GM18511 (cell line): Measurements from ENCODE around the gene FTSJ3.

ENCODE experiments used
- ATAC-seq: cut with Tn5 transposase; IDR thresholded peaks from one replicate; pipeline ENCODE4 v1.9.1; 2021; ENCODE audit warnings: mild to moderate bottlenecking, moderate library complexity; ENCODE audit not compliant: unreplicated experiment

Gene FTSJ3

GRCh38 chr17:63830904-63831491, 3.5 kb upstream of the FTSJ3 start:
- ATAC-seq = no peak

GRCh38 chr17:63830278-63830677, 2.8 kb upstream of the FTSJ3 start:
- no peak for ATAC-seq

GRCh38 chr17:63828936-63829335, 1.5 kb upstream of the FTSJ3 start:
- no peak for ATAC-seq

DNA sequence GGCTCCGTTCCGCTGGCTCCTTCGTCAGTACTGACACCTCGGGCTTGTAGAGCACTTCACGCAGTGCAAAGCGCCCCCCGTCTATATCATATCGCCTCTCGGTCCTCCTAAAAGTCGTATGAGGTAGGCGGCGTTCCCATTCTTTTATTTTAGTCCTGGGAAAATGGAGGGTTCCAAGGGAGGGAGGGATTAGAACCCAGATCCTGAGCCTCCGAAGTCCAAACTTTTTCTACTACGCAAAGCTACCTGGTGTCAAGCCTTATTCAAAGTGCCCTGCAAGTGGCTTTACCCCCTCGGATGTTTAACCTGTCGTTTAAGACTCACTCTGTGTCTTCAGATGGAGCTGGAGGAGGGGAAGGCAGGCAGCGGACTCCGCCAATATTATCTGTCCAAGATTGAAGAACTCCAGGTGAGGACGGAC, 348 bp upstream of the FTSJ3 start:
- ATAC-seq = no peak

DNA sequence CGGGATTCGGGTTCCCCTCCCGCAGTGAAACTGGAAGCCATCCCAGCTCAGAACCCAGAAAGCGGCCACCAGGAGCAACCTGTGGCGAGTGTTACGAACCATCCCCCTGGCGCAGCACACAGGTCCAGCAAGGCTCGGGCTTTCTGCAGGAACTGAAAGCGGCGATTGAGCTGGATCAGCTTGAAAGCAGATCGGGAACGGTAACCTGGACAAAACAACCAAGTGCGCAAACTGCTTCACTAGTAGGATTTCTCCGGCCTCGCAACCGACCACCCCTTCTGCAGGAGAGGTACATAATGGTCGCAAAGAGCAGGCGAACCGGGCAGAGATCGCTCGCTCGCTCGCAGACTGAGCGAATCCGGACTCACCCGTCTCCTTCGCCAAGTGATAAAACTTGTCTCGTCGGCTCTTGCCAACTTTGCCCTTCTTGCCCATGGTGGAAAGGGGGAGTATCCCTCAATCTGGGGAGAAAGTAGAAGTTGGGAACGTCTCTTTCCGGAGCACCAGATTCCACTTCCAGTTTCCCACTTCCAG, 928 bp downstream of the FTSJ3 start:
- ATAC-seq = peak; percentile 3

DNA sequence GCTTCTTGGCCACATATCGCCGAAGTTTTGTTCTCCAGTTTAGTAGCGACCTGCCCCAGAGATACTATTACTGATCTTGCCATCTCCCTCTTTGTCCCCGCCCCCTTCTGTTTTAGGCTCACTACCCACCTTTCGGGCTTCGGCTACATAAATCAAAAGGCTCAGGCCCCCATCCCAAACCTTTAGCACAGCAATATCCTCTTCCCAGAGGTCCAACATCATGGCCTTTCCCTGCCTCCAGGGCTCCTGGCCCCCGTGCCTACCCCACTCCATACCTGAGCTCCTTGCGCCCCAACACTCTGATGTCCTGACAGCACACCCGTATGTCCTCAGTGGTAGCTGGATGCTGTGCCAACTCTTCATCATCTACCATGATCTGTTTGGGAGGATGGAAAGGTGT, 3.1 kb downstream of the FTSJ3 start:
- ATAC-seq = no peak

DNA sequence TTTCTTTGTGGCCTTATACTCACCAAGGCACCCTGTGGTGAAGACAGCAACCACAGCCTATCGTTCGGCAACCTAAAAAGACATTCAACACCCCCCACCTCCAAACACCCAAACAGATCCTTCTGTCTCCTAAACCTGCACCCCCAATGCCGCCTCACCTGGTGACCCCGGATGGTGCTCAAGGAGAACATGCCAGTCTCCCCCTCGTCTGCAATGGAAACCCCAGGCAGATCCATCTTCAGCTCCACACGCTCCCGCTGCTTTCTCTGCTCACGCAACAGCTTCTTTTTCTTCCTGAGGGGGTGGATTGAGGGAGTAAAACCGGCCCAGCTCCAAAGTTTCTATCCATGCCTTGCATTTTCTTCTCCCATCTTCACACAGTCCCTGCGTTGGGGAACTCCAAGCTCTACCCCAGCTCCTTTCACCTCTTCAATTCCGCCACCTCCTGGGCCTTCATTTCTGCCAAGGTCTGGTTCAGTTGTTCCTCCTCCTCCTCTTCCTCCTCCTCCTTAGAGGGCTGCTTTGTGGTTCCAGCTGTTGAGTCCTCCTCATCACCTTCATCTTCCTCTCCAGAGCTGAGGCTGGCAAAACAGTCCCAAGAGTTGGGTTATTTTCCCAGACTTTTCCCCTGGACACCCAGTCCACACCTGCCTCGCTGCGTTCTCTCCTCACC, 3.7 kb downstream of the FTSJ3 start:
- no peak for ATAC-seq

GRCh38 chr17:63822537-63822936, 4.9 kb downstream of the FTSJ3 start:
- ATAC-seq = no peak

GRCh38 chr17:63821804-63822203, 5.7 kb downstream of the FTSJ3 start:
- no peak for ATAC-seq

DNA sequence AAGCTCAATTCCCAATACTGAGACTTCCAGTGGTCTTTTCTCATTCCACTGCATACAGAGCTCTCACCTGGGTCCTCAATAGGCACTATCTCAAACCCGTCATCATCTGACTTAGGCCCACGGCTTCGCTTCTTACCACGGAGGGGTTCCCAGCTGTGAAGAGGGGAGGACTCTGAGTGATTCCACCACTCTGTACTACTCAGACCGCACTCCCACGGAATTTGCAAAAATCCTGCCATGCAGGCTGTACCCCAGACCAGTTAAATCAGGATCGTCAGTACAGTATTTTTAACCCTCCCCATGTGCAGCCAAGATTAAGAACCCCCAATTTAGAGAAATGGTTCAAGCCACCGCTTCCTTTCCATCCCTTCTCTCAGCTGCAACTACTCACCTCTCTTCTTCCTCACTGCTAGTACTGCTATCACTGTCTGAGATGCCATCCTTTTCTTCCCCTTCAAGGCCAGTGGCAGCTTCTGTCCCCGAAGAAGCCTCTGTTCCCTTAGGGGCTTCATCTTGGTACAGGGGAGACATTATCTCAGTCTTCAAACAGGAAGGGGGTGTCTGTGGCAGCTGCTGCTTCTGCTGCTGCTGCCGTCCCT, 6.4 kb downstream of the FTSJ3 start:
- no peak for ATAC-seq

DNA sequence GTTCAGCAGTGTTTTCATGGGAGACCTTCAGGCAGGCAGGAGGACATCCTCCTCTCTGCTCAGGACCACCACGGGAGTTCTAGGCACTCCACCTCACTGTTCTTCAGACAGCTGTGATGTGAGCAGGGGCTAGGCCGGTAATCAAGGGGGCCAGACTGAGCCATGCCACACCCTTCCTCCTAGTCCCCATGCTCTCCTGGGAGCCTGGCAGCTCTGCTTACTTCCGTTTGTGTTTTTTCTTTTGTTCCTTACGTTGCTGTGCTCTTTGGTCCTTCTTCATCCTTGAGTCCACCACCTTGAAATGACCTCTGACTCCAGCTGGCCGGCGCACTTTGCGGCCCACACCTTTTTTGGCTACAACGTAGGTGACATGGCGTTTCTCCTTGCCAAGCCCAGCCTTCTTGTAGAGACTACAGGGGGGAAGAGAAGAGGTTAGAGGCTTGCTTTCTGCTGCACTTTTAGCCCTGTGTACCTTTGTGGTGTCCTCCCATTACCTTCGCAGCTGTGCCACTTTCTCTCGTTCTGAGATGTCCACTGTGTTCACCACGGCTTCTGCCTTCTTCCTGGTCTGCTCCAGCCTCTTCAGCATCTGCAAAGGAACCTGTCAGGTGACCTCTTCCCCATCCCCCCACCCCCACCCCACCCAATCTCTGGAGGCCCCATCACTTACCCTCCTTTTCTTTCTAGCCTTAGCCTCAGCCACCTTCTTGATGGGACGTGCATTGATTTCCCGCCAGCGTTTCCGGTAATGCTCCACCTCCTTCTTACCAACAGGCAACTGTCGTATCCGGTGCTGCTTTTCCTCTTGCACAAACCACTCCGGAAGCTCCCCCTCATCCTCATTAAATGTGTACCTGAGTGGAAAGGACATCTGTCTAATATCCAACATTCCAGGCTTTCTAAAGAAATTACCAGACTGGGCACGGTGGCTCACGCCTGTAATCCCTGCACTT, 7.6 kb downstream of the FTSJ3 start:
- no peak for ATAC-seq

GRCh38 chr17:63819131-63819530, 8.3 kb downstream of the FTSJ3 start:
- ATAC-seq = no peak

DNA sequence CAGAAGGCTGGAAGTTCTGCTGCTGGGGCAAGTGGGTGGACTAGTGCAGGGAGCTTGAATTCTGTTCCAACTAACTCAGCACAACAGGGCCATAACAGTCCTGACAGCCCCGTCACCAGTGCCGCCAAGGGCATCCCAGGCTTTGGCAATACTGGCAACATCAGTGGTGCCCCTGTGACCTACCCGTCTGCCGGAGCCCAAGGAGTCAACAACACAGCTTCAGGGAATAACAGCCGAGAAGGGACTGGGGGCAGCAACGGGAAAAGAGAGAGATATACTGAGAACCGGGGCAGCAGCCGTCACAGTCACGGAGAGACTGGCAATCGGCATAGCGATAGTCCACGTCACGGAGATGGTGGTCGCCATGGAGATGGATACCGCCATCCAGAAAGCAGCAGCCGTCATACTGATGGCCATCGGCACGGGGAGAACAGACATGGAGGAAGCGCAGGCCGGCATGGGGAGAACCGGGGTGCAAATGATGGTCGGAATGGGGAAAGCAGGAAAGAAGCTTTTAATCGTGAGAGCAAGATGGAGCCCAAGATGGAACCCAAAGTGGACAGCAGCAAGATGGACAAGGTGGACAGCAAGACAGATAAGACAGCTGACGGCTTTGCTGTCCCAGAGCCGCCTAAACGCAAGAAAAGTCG, 9.6 kb downstream of the FTSJ3 start:
- no peak for ATAC-seq

- ATAC-seq = no peak
Measured at GRCh38 chr17:63816669-63817068, 10.8 kb downstream of the FTSJ3 start.

- no peak for ATAC-seq
Measured at GRCh38 chr17:63816123-63816522, 11.3 kb downstream of the FTSJ3 start.

GRCh38 chr17:63809970-63810369, 17.5 kb downstream of the FTSJ3 start:
- no peak for ATAC-seq

DNA sequence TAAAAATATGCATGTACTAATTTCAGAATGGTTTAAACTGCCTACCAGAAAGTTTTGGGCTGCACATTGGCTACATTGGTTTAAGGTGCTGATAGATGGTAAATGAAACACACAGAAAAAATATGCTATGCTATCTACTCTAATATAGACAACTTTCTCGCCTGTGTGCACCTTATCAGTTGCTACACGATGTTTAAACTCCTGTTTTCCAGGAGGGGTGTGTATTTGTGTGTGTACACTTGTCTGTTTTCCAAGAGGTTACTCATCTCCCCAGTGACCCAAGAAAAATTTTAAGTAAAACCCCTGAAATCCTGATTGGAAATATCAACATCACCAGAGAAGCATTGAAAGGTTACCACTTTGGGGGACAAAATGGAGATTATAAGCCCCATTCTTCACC, 21.9 kb downstream of the FTSJ3 start:
- no peak for ATAC-seq

GRCh38 chr17:63804328-63804727, 23.1 kb downstream of the FTSJ3 start:
- ATAC-seq = no peak

DNA sequence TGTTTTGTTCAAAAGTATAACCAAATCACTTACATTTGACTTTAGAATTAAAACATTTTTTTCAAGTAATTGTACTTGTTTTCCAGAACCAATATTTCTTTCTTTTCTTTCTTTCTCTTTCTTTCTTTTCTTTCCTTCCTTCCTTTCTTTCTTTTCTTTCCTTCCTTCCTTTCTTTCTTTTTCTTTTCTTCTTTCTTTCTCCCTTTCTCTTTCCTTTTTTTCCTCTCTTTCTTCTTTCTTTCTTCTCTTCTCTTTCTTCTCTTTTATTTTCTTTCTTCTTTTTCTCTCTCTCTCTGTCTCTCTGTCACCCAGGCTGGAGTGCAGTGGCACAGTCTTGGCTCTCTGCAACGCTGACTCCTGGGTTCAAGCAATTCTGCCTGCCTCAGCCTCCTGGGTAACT, 26.7 kb downstream of the FTSJ3 start:
- ATAC-seq = no peak

GRCh38 chr17:63798572-63799106, 28.8 kb downstream of the FTSJ3 start:
- no peak for ATAC-seq
